HG02852 (cell line): Measurements from ENCODE around the gene SRMS.

Experiments used
- ATAC-seq: cut with Tn5 transposase; IDR thresholded peaks from one replicate; pipeline ENCODE4 v1.9.1; 2021; ENCODE audit warnings: mild to moderate bottlenecking, moderate library complexity; ENCODE audit not compliant: unreplicated experiment

Gene SRMS

GRCh38 chr20:63553933-63554290, 6.4 kb upstream of the SRMS start, which contains the start of gene FNDC11:
TSS of gene FNDC11 (plus strand) at chr20:63554159. CDS start at chr20:63555664, 1,505 bp downstream.
- ATAC-seq, result peak; percentile 20

GRCh38 chr20:63553251-63553932, 5.8 kb upstream of the SRMS start:
- peak; percentile 31 for ATAC-seq

GRCh38 chr20:63552481-63553249, 5.1 kb upstream of the SRMS start:
- peak; percentile 35 for ATAC-seq

GRCh38 chr20:63551068-63551467, 3.5 kb upstream of the SRMS start:
- no peak for ATAC-seq

GRCh38 chr20:63549679-63550282, 2.2 kb upstream of the SRMS start:
- ATAC-seq, result no peak

- ATAC-seq, result no peak
These were observed 1.5 kb upstream of the SRMS start for GRCh38 chr20:63549019-63549418.

- no peak for ATAC-seq
These were observed 993 bp upstream of the SRMS start for GRCh38 chr20:63548542-63548941.

- no peak for ATAC-seq
These were observed 409 bp downstream of the SRMS start for GRCh38 chr20:63546956-63547724.

- ATAC-seq, result no peak
These were observed 1.1 kb downstream of the SRMS start for GRCh38 chr20:63546256-63546955.

- ATAC-seq, result no peak
These were observed 1.7 kb downstream of the SRMS start for GRCh38 chr20:63545814-63546213.

GRCh38 chr20:63544958-63545516, 2.5 kb downstream of the SRMS start:
- ATAC-seq, result no peak

- ATAC-seq, result no peak
These were observed 3.1 kb downstream of the SRMS start for GRCh38 chr20:63544241-63544957.

- no peak for ATAC-seq
These were observed 3.8 kb downstream of the SRMS start for GRCh38 chr20:63543733-63544132.

GRCh38 chr20:63543131-63543530, 4.4 kb downstream of the SRMS start:
- no peak for ATAC-seq

- ATAC-seq, result no peak
These were observed 4.9 kb downstream of the SRMS start for GRCh38 chr20:63542696-63543095.

GRCh38 chr20:63542031-63542559, 5.5 kb downstream of the SRMS start:
- no peak for ATAC-seq

- ATAC-seq, result no peak
These were observed 6.2 kb downstream of the SRMS start for GRCh38 chr20:63541371-63541770.

GRCh38 chr20:63540417-63541186, 6.9 kb downstream of the SRMS start:
- ATAC-seq, result no peak
